HepG2 (cell line): ENCODE results near the gene NAP1L4.

Experiments used
- HCFC1 ChIP-seq: fragments of 150-350 bp; IDR thresholded peaks from 2 replicates; pipeline ENCODE4 v1.6.1; 2014; ENCODE audit warnings: low read depth, low read length
- TF ChIP-seq, protein P1 (sequence below): sonication (generic); formaldehyde crosslinking; IDR thresholded peaks from 2 replicates; pipeline ENCODE4 v1.5.0; 2020; ENCODE audit warnings: mild to moderate bottlenecking, missing genetic modification reagents, moderate library complexity

GRCh38 chr11:2926611-2927051 lies 65.5 kb downstream of the NAP1L4 start:
- TF ChIP-seq HCFC1 = no peak
- TF ChIP-seq, protein P1, sequence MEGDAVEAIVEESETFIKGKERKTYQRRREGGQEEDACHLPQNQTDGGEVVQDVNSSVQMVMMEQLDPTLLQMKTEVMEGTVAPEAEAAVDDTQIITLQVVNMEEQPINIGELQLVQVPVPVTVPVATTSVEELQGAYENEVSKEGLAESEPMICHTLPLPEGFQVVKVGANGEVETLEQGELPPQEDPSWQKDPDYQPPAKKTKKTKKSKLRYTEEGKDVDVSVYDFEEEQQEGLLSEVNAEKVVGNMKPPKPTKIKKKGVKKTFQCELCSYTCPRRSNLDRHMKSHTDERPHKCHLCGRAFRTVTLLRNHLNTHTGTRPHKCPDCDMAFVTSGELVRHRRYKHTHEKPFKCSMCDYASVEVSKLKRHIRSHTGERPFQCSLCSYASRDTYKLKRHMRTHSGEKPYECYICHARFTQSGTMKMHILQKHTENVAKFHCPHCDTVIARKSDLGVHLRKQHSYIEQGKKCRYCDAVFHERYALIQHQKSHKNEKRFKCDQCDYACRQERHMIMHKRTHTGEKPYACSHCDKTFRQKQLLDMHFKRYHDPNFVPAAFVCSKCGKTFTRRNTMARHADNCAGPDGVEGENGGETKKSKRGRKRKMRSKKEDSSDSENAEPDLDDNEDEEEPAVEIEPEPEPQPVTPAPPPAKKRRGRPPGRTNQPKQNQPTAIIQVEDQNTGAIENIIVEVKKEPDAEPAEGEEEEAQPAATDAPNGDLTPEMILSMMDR (CRISPR knock-in tag) = no peak
